Peyer's patch (tissue), 4 donors: ENCODE results near the gene GJB2.

Experiments
- CTCF ChIP-seq, 6 experiments: fragments of 450-650 bp in 4 of 6; fragments of 200-600 bp in 2 of 6; sonication (generic) in 1 of 6; IDR thresholded peaks; one replicate each; pipeline ENCODE4 v1.5.1; 2017 to 2019; ENCODE audit warnings: antibody characterized with exemption in 6 of 6, mild to moderate bottlenecking in 3 of 6, moderate library complexity in 1 of 6
- POLR2A ChIP-seq, 2 donors: fragments of 450-650 bp; IDR thresholded peaks; one replicate each; pipeline ENCODE4 v1.5.1; 2017; ENCODE audit warnings: antibody characterized with exemption in 2 of 2, mild to moderate bottlenecking in 2 of 2, moderate library complexity in 2 of 2

GRCh38 chr13:20192158-20192835 lies 441 bp downstream of the GJB2 start:
- TF ChIP-seq CTCF (IDR thresholded peaks at IDR 0.05): no peak
- no peak for TF ChIP-seq POLR2A (IDR thresholded peaks at IDR 0.05)
